GM12892 (cell line): ENCODE measurements around the gene TAB2.

Experiments used
- POLR2A ChIP-seq: IDR thresholded peaks from 2 replicates; pipeline ENCODE4 v1.6.1; 2011; ENCODE audit warnings: low read depth, low read length, control low read depth
- POLR2AphosphoS5 ChIP-seq: IDR thresholded peaks from 2 replicates; pipeline ENCODE4 v1.6.1; 2011; ENCODE audit warnings: low read depth, low read length, control low read depth
- TAF1 ChIP-seq: IDR thresholded peaks from 2 replicates; pipeline ENCODE4 v1.6.1; 2011; ENCODE audit warnings: low read depth, mild to moderate bottlenecking, control low read depth, low read length, borderline replicate concordance

DNA sequence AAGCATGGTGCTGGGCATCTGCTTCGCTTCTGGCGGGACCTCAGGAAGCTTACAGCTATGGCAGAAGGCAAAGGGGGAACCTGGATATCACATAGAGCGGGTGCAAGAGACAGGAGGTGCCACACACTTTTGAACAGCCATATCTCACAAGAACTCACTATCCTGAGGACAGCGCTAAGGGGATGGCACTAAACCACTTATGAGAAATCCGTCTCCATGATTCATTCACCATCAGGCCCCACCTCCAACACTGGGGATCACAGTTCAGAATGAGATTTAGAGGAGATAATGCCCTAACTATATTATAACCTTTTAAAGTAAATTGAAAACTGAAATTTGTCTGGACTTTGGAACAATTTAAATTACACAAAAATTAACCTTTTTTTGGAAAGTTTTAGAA, 44.8 kb downstream of the TAB2 start:
- TF ChIP-seq POLR2A, result no peak
- no peak for TF ChIP-seq POLR2AphosphoS5
- TF ChIP-seq TAF1, result no peak
